Measurements from ENCODE around the gene CDH20. TPM values are rescaled to one million over a fixed set of nuclear protein-coding genes. Genes with fewer than 3 reads are reported as not detected.

CDH20 gene
- polyA plus RNA-seq, 1 donor (not counting 4 experiments of a cell fraction or from before 2014, with no cell fraction given): not detected

DNA sequence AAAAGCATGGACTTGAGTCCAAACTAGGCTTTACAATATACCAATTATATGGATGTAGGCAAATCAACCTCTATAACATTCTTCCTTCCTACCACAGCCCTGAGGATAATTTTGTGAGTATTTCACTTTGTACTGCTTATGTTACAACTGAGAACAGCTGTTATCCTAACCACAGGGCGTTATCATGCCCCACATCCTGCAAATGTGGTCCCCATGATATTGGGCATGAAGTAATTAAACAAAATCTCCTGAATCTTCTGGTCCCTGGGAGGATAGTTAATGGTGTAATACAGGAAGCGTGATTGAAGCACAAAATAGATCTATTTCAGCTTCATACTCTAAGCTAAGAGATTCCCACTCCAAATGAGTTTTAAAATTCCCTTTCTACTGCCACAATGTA is 223.6 kb downstream of the CDH20 start:
- Histone ChIP-seq H3K27ac (ENCODE audit: control insufficient read depth, insufficient read depth, low read length) (no peak overlapping the region), H3K27me3 (ENCODE audit: control insufficient read depth, extremely low read depth, insufficient read depth, low read length) (no peaks in the 10 kb centered on the region), H3K4me2 (ENCODE audit: control insufficient read depth, extremely low read depth, insufficient read depth, low read depth, low read length) (no peak overlapping the region), H4K20me1 (ENCODE audit: control insufficient read depth, extremely low read depth, insufficient read depth, low read length) (no peaks in the 10 kb centered on the region), H3K9me3 (ENCODE audit: control insufficient read depth, low read depth, low read length) (no peaks in the 10 kb centered on the region), H3K4me3 (ENCODE audit: control insufficient read depth in 2 of 3, extremely low read depth in 1 of 3, insufficient read depth in 2 of 3, low read depth in 1 of 3, low read length in 3 of 3) (no peak overlapping the region), H3K9me1 (ENCODE audit: control insufficient read depth, extremely low read depth, insufficient read depth, low read length) (no peaks in the 10 kb centered on the region), H3K9ac (ENCODE audit: control insufficient read depth, extremely low read depth, insufficient read depth, low read length) (no peak overlapping the region), H3K36me3 (ENCODE audit: control insufficient read depth in 2 of 2, extremely low read depth in 1 of 2, insufficient read depth in 2 of 2, low read length in 2 of 2) (no peaks in the 10 kb centered on the region), H2AFZ (ENCODE audit: control insufficient read depth, low read length) (no peak overlapping the region), H3K4me1 (ENCODE audit: control insufficient read depth, extremely low read depth, insufficient read depth, low read length) (no peaks in the 10 kb centered on the region), H3K79me2 (ENCODE audit: control insufficient read depth, insufficient read depth, low read length) (no peaks in the 10 kb centered on the region)
- FAIRE-seq (no peak), DNase-seq (ENCODE audit: low read depth, low spot score) (no peak)
- TF ChIP-seq, protein P1, sequence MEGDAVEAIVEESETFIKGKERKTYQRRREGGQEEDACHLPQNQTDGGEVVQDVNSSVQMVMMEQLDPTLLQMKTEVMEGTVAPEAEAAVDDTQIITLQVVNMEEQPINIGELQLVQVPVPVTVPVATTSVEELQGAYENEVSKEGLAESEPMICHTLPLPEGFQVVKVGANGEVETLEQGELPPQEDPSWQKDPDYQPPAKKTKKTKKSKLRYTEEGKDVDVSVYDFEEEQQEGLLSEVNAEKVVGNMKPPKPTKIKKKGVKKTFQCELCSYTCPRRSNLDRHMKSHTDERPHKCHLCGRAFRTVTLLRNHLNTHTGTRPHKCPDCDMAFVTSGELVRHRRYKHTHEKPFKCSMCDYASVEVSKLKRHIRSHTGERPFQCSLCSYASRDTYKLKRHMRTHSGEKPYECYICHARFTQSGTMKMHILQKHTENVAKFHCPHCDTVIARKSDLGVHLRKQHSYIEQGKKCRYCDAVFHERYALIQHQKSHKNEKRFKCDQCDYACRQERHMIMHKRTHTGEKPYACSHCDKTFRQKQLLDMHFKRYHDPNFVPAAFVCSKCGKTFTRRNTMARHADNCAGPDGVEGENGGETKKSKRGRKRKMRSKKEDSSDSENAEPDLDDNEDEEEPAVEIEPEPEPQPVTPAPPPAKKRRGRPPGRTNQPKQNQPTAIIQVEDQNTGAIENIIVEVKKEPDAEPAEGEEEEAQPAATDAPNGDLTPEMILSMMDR (optimal IDR thresholded peaks at IDR 0.05 in 1 of 3, IDR thresholded peaks at IDR 0.05 in 1 of 3, conservative IDR thresholded peaks at IDR 0.05 in 1 of 3; ENCODE audit: extremely low read depth in 1 of 3, insufficient read depth in 2 of 3, low read length in 3 of 3): no peak
- no peak for TF ChIP-seq EZH2 (IDR thresholded peaks at IDR 0.05; ENCODE audit: low read length)
- dilution Hi-C loops (cut with MboI; ENCODE audit: extremely low pct_ligation_motif_present, low sequenced_read_pairs): no loop called here

DNA sequence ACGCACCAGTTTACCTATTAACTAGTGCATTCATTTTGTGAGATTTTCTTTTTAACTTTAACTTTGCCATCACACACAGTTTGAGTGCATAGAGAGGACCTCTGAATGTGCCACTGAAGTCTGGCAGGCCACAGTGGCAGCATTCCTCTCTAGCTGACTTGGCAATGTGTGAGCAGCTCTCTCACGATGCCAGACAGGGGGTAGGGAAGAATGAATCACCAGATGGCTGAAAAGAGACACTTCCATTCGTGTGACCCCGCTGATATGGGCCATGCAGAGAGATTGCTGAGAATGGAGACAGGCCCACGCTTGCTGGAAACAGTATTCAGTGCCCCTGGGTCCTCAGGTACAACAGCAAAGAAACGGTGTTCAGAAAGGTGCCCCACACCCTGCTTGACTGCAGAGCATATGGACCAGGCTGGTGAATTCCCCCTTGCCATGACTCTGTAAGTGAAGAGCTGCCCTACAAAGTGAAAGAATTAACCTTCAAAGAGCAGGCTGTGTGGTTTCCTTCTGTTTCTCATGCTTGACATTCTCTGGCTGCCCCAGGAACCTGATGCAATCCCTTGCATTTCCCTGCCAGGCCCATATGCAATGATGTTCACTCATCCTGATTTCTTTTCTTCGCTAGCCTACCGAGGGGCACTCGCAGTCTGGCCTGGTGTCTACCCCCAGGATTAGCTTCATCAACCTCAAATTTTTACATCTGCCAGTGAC is 236.1 kb downstream of the CDH20 start:
- Histone ChIP-seq H2AFZ (ENCODE audit: control insufficient read depth, low read length) (peak overlapping the region; percentile 23), H3K9ac (ENCODE audit: control insufficient read depth, extremely low read depth, insufficient read depth, low read length) (no peak overlapping the region), H3K4me3 (ENCODE audit: control insufficient read depth in 2 of 3, extremely low read depth in 1 of 3, insufficient read depth in 2 of 3, low read depth in 1 of 3, low read length in 3 of 3) (no peak overlapping the region), H3K4me1 (ENCODE audit: control insufficient read depth, extremely low read depth, insufficient read depth, low read length) (peaks cover 9% of the 10 kb centered on the region), H3K27me3 (ENCODE audit: control insufficient read depth, extremely low read depth, insufficient read depth, low read length) (no peaks in the 10 kb centered on the region), H3K9me3 (ENCODE audit: control insufficient read depth, low read depth, low read length) (no peaks in the 10 kb centered on the region), H3K4me2 (ENCODE audit: control insufficient read depth, extremely low read depth, insufficient read depth, low read depth, low read length) (no peak overlapping the region), H3K9me1 (ENCODE audit: control insufficient read depth, extremely low read depth, insufficient read depth, low read length) (no peaks in the 10 kb centered on the region), H3K27ac (ENCODE audit: control insufficient read depth, insufficient read depth, low read length) (peak overlapping the region; percentile 28), H4K20me1 (ENCODE audit: control insufficient read depth, extremely low read depth, insufficient read depth, low read length) (no peaks in the 10 kb centered on the region), H3K79me2 (ENCODE audit: control insufficient read depth, insufficient read depth, low read length) (no peaks in the 10 kb centered on the region), H3K36me3 (ENCODE audit: control insufficient read depth in 2 of 2, extremely low read depth in 1 of 2, insufficient read depth in 2 of 2, low read length in 2 of 2) (peaks cover 0 to 4% of the 10 kb centered on the region in 2 experiments)
- FAIRE-seq (peak; percentile 64), DNase-seq (ENCODE audit: low read depth, low spot score) (peak; percentile 9)
- no peak for TF ChIP-seq EZH2 (IDR thresholded peaks at IDR 0.05; ENCODE audit: low read length)
- TF ChIP-seq, protein P1 (optimal IDR thresholded peaks at IDR 0.05 in 1 of 3, IDR thresholded peaks at IDR 0.05 in 1 of 3, conservative IDR thresholded peaks at IDR 0.05 in 1 of 3; ENCODE audit: extremely low read depth in 1 of 3, insufficient read depth in 2 of 3, low read length in 3 of 3): no peak
- dilution Hi-C loops (cut with MboI; ENCODE audit: extremely low pct_ligation_motif_present, low sequenced_read_pairs): no loop called here
